ENCODE results near the gene THRA. TPM values are rescaled to one million over a fixed set of nuclear protein-coding genes. Genes with fewer than 3 reads are reported as not detected.
A peak's percentile ranks its signal among the peaks of the same experiment; 100 is the strongest.

THRA gene
- total and polyA plus RNA-seq, 9 of the 15 experiments (the other 6 are each of a cell fraction or from before 2014, with no cell fraction given): 0.34 to 23.4 (median 12.7) TPM

- no peak for FAIRE-seq
- TF ChIP-seq MGA (IDR thresholded peaks at IDR 0.05): no peak
- TF ChIP-seq ADNP (tag; IDR thresholded peaks at IDR 0.05): peak; percentile 36
- no peak for TF ChIP-seq ZNF79 (CRISPR knock-in tag; IDR thresholded peaks at IDR 0.05; ENCODE audit: low read depth)
- TF ChIP-seq DMBX1 (CRISPR knock-in tag; IDR thresholded peaks at IDR 0.05; ENCODE audit: borderline replicate concordance): peak; percentile 71
These were observed 46.4 kb downstream of the THRA start for GRCh38 chr17:40108970-40109824.

More at GRCh38 chr17:40108970-40109824, 46.4 kb downstream of the THRA start:
- H3K4me3 ChIP-seq: no peak overlapping the region
- H3K36me3 ChIP-seq (ENCODE audit: control insufficient read depth, insufficient read depth, low read length): no peaks in the 10 kb centered on the region
- no peaks in the 10 kb centered on the region for H4K20me1 ChIP-seq (replicated peaks; ENCODE audit: control insufficient read depth, insufficient read depth, low read length)
- intact Hi-C loops (cut with micrococcal nuclease) (no loop called here), in situ Hi-C loops (cut with MboI) (no loop called here)
- H3K4me1 ChIP-seq (replicated peaks in 1 of 2; ENCODE audit: control insufficient read depth in 2 of 2, insufficient read depth in 2 of 2, low read length in 2 of 2): peaks cover 60 to 74% of the 10 kb centered on the region in 2 experiments
- peak in 1 of 4 experiments; percentile 59 for DNase-seq (ENCODE audit: extremely low read depth in 1 of 4, low spot score in 3 of 4)
- WGBS (ENCODE audit: insufficient coverage, low coverage, missing lambda C conversion rate): 76% methylated on average over 9 of the region's 9 CpGs
- no TSS peak for BruUV-seq (replicated peaks)
- peak overlapping the region in 1 of 2 experiments; percentile 5; a peak in 1 of 4 replicates for H3K9ac ChIP-seq (ENCODE audit: insufficient read depth in 1 of 2, low read depth in 2 of 2, low read length in 2 of 2)
- no peaks in the 10 kb centered on the region for H3K27me3 ChIP-seq (ENCODE audit: control insufficient read depth in 2 of 2, insufficient read depth in 2 of 2, low read length in 2 of 2)
- ATAC-seq: no peak
- H3K9me1 ChIP-seq (ENCODE audit: control insufficient read depth, insufficient read depth, low read length): no peaks in the 10 kb centered on the region
- H3K79me2 ChIP-seq (ENCODE audit: control insufficient read depth, insufficient read depth, low read length): no peaks in the 10 kb centered on the region
- no peaks in the 10 kb centered on the region for H3K9me3 ChIP-seq (replicated peaks; ENCODE audit: control insufficient read depth, insufficient read depth, low read depth, low read length)
- POLR2A ChIA-PET: interaction anchor here (0.7 to 8.0 kb wide), 3 partner anchors 8 to 151 kb away, joined by 3 to 66 read pairs (median 8); partner anchors contain the start of gene NR1D1
- H2AFZ ChIP-seq (ENCODE audit: low read depth, low read length): peak overlapping the region; percentile 73
- no peak overlapping the region for H3K4me2 ChIP-seq (ENCODE audit: insufficient read depth, low read length)
- 0 out of 3 replicates have a peak overlapping the region, but pooled peaks have one; percentile 17 for H3K27ac ChIP-seq (ENCODE audit: extremely low read depth, low read depth, low read length)
- CTCF ChIA-PET (ENCODE audit: low intra/inter-chr PET ratio): interaction anchor here (0.9 kb wide), 1 partner anchor 70 kb away, joined by 6 read pairs; no protein-coding TSS in a partner anchor

All from K562 (cell line).